NCI-H146 treated with DMSO at 0.1 percent for 48 hours (cell line): ENCODE measurements around the gene REXO2.

ENCODE experiments used
- DNase-seq: peaks from one replicate; lab custom pipeline; 2025; ENCODE audit not compliant: unreplicated experiment; lab: John Stamatoyannopoulos, UW

The REXO2 gene

GRCh38 chr11:114439229-114440120, at the start of gene REXO2:
Gene REXO2, plus strand, starts transcription at chr11:114439467. Its CDS starts 62 bp downstream, at chr11:114439529.
- peak; percentile 80 for DNase-seq

GRCh38 chr11:114392735-114393667, 46.3 kb upstream of the REXO2 start:
- DNase-seq = no peak

GRCh38 chr11:114395736-114396135, 43.5 kb upstream of the REXO2 start:
- DNase-seq = peak; percentile 38

GRCh38 chr11:114396916-114397315, 42.4 kb upstream of the REXO2 start:
- no peak for DNase-seq

- no peak for DNase-seq
These were observed 41.8 kb upstream of the REXO2 start for GRCh38 chr11:114397349-114397982.

- no peak for DNase-seq
These were observed 40.9 kb upstream of the REXO2 start for GRCh38 chr11:114398303-114398920.

- DNase-seq = peak; percentile 59
These were observed 39.6 kb upstream of the REXO2 start for GRCh38 chr11:114399490-114400215.

- DNase-seq = peak; percentile 93
These were observed 38.9 kb upstream of the REXO2 start, which contains the start of the genes C11orf71 and RBM7 for GRCh38 chr11:114400216-114400914. Gene C11orf71, minus strand, starts transcription at chr11:114400511. Its CDS starts 180 bp downstream, at chr11:114400331. Gene RBM7, plus strand, starts transcription at chr11:114400666. Its CDS starts 6 bp downstream, at chr11:114400672.

GRCh38 chr11:114400915-114401223, 38.4 kb upstream of the REXO2 start:
- peak; percentile 70 for DNase-seq

GRCh38 chr11:114401311-114401710, 38.0 kb upstream of the REXO2 start:
- DNase-seq = no peak

GRCh38 chr11:114412946-114413345, 26.3 kb upstream of the REXO2 start:
- no peak for DNase-seq

GRCh38 chr11:114413958-114414357, 25.3 kb upstream of the REXO2 start:
- DNase-seq = no peak

GRCh38 chr11:114416441-114416961, 22.8 kb upstream of the REXO2 start:
- no peak for DNase-seq

GRCh38 chr11:114426280-114426679, 13.0 kb upstream of the REXO2 start:
- DNase-seq = no peak

- DNase-seq = no peak
These were observed 9.0 kb upstream of the REXO2 start for GRCh38 chr11:114430290-114430689.

- no peak for DNase-seq
These were observed 6.4 kb upstream of the REXO2 start for GRCh38 chr11:114432893-114433292.

GRCh38 chr11:114433376-114433775, 5.9 kb upstream of the REXO2 start:
- DNase-seq = no peak

GRCh38 chr11:114438303-114438702, 964 bp upstream of the REXO2 start:
- DNase-seq = no peak
